Measurements from ENCODE around the gene ZNF804B.

The ZNF804B gene

DNA sequence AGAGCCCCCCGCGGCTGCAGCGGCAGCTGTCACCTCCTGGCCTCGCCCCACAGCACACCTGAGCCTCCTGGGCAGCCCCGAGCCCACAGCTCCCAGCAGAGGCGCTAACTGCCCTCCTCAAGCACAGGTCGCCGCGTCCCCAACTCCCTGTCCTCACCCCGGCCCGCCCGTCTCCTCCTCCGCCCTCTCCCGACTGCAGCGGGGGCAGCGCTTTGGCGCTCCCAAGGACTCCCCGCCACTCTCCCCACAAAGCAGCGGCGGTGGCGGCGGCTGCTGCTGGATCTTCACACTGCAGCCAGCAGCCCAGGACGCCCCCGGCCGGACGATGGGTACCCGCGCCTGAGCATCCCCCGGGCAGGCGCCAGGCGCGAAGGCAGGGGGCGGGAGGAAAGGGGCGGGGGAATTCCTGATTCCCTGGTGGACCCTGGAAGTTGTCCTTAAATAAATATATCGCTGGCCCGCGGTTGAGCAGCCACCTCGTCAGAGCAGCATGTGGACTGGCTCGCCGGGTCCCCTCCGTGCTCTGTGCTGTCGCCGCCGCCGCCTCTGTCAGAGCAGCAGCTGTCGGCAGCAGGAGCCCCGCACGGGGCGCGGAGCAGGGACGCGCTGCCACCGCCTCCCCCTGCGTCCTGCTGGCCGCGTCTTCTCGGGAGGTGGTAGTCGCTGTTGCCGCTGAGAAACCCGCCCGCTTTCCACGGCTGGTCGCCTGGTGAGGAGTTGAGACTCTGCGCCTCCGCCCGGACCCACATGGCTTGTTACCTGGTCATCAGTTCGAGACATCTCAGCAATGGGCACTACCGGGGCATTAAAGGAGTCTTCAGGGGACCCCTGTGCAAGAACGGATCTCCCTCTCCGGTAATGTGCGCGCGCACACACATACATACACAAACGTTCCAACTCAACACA is at the start of gene ZNF804B:
ZNF804B (plus strand) TSS at position 471 of the 906 bp plus-strand sequence; CDS start at position 748, 277 bp downstream.
- Histone ChIP-seq H3K9me3 (ENCODE audit: insufficient read depth, low read depth, low read length) (no peaks in the 10 kb centered on the region), H3K9ac (ENCODE audit: low read depth, low read length, poor library complexity, severe bottlenecking) (no peak within 1 kb of the TSS), H3K4me2 (ENCODE audit: low read depth, low read length, poor library complexity, severe bottlenecking) (no peak within 1 kb of the TSS), H4K20me1 (ENCODE audit: insufficient read depth, low read length, poor library complexity, severe bottlenecking) (no peaks in the 10 kb centered on the region), H3K9me2 (replicated peaks; ENCODE audit: low read depth, low read length) (no peaks in the 10 kb centered on the region), H3K27me3 (ENCODE audit: insufficient read depth, low read length, poor library complexity, severe bottlenecking) (no peaks in the 10 kb centered on the region), H3K4me1 (ENCODE audit: insufficient read depth, low read length, poor library complexity, severe bottlenecking) (no peaks in the 10 kb centered on the region), H3K4me3 (ENCODE audit: low read length, poor library complexity, severe bottlenecking) (no peak within 1 kb of the TSS), H3F3A (ENCODE audit: low read depth) (no peaks in the 10 kb centered on the region), H3K36me3 (ENCODE audit: insufficient read depth, low read length) (no peaks in the 10 kb centered on the region), H3K79me2 (ENCODE audit: insufficient read depth, low read length) (no peaks in the 10 kb centered on the region), H2AFZ (ENCODE audit: low read length) (no peak within 1 kb of the TSS)
- TF ChIP-seq CTCF (conservative IDR thresholded peaks at IDR 0.05; ENCODE audit: low read length) (no peak), EZH2phosphoT487 (IDR thresholded peaks at IDR 0.05; ENCODE audit: borderline replicate concordance) (no peak)

DNA sequence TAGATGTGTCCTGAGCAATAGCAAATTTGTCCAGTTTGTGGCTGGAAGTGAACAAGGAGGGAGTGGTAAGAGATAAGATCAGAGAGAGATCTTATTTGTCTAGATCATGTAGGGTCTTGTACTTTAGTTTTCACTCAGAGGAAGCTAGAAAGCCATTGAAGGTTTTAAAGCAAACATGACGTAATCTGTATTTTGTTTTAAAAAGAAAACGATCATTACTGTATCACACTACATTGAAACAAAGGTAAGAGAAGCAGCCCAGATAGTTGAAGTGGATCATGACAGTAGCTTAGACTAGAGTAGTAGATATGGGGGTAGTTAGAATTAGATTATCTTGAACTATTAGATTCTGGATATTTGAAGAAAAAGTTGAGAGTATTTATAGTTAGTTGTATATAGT is 23.6 kb upstream of the ZNF804B start:
- Histone ChIP-seq H3K36me3 (ENCODE audit: insufficient read depth, low read length) (no peaks in the 10 kb centered on the region), H3K4me3 (ENCODE audit: low read length, poor library complexity, severe bottlenecking) (no peak overlapping the region), H2AFZ (ENCODE audit: low read length) (no peak overlapping the region), H4K20me1 (ENCODE audit: insufficient read depth, low read length, poor library complexity, severe bottlenecking) (no peaks in the 10 kb centered on the region), H3K4me2 (ENCODE audit: low read depth, low read length, poor library complexity, severe bottlenecking) (no peak overlapping the region), H3F3A (ENCODE audit: low read depth) (no peaks in the 10 kb centered on the region), H3K4me1 (ENCODE audit: insufficient read depth, low read length, poor library complexity, severe bottlenecking) (no peaks in the 10 kb centered on the region), H3K79me2 (ENCODE audit: insufficient read depth, low read length) (no peaks in the 10 kb centered on the region), H3K9me3 (ENCODE audit: insufficient read depth, low read depth, low read length) (no peaks in the 10 kb centered on the region), H3K9me2 (replicated peaks; ENCODE audit: low read depth, low read length) (no peaks in the 10 kb centered on the region), H3K27me3 (ENCODE audit: insufficient read depth, low read length, poor library complexity, severe bottlenecking) (no peaks in the 10 kb centered on the region), H3K9ac (ENCODE audit: low read depth, low read length, poor library complexity, severe bottlenecking) (no peak overlapping the region)
- TF ChIP-seq EZH2phosphoT487 (IDR thresholded peaks at IDR 0.05; ENCODE audit: borderline replicate concordance) (no peak), CTCF (conservative IDR thresholded peaks at IDR 0.05; ENCODE audit: low read length) (no peak)

GRCh38 chr7:88737632-88738031 is 21.9 kb upstream of the ZNF804B start:
- Histone ChIP-seq H4K20me1 (ENCODE audit: insufficient read depth, low read length, poor library complexity, severe bottlenecking) (no peaks in the 10 kb centered on the region), H3K4me1 (ENCODE audit: insufficient read depth, low read length, poor library complexity, severe bottlenecking) (no peaks in the 10 kb centered on the region), H2AFZ (ENCODE audit: low read length) (no peak overlapping the region), H3K9me2 (replicated peaks; ENCODE audit: low read depth, low read length) (no peaks in the 10 kb centered on the region), H3K27me3 (ENCODE audit: insufficient read depth, low read length, poor library complexity, severe bottlenecking) (no peaks in the 10 kb centered on the region), H3K4me3 (ENCODE audit: low read length, poor library complexity, severe bottlenecking) (no peak overlapping the region), H3K9me3 (ENCODE audit: insufficient read depth, low read depth, low read length) (no peaks in the 10 kb centered on the region), H3F3A (ENCODE audit: low read depth) (no peaks in the 10 kb centered on the region), H3K36me3 (ENCODE audit: insufficient read depth, low read length) (no peaks in the 10 kb centered on the region), H3K4me2 (ENCODE audit: low read depth, low read length, poor library complexity, severe bottlenecking) (no peak overlapping the region), H3K79me2 (ENCODE audit: insufficient read depth, low read length) (no peaks in the 10 kb centered on the region), H3K9ac (ENCODE audit: low read depth, low read length, poor library complexity, severe bottlenecking) (no peak overlapping the region)
- TF ChIP-seq CTCF (conservative IDR thresholded peaks at IDR 0.05; ENCODE audit: low read length) (no peak), EZH2phosphoT487 (IDR thresholded peaks at IDR 0.05; ENCODE audit: borderline replicate concordance) (no peak)

Measured in Loucy (cell line).